Measurements from ENCODE around the gene GALNTL6.

DNA sequence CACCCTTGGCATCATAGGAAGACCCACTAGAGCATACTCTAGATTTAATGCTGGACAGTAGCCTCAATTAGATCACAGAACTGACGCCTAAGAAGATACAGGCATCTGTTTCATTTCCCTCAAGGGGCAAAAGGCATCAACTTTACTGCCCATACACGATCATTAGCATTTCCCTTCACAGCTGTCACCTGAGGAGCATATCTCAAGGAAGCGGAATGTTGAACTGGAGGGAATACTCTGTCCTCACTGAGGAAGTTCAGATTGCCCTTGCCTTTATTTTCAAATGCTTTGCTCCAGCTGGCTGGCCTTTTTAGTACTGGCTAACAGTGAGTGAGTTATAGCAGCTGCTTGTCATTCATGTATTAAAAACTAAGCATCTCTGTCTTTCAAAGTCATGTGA is 847.0 kb downstream of the GALNTL6 start:
- TF ChIP-seq POLR2A (IDR thresholded peaks at IDR 0.05) (no peak), CTCF (IDR thresholded peaks at IDR 0.05) (no peak)

Data from Peyer's patch (tissue), 4 donors.